Lower leg skin (tissue), 4 donors: ENCODE results near the gene PLD3. TPM values are rescaled to one million over a fixed set of nuclear protein-coding genes. Genes with fewer than 3 reads are reported as not detected.

Source experiments
- DNase-seq, 2 donors: peaks; one replicate each; pipeline ENCODE4 v3.0.0-alpha.2; 2019; ENCODE audit warnings: low spot score in 2 of 2
- H3K4me3 ChIP-seq: fragments of 200-600 bp; sonication (generic); 2 replicates; pipeline ENCODE4 v1.5.1; 2017; ENCODE audit warnings: mild to moderate bottlenecking, low read depth; ENCODE audit not compliant: poor library complexity, severe bottlenecking
- CTCF ChIP-seq, 3 donors: fragments of 450-650 bp; IDR thresholded peaks; one replicate each; pipeline ENCODE4 v1.5.1; 2016; ENCODE audit warnings: antibody characterized with exemption in 3 of 3, mild to moderate bottlenecking in 3 of 3, moderate library complexity in 2 of 3
- POLR2A ChIP-seq, 2 donors: fragments of 450-650 bp; IDR thresholded peaks; one replicate each; pipeline ENCODE4 v1.6.1; 2016 to 2017; ENCODE audit warnings: antibody characterized with exemption in 2 of 2, mild to moderate bottlenecking in 1 of 2, moderate library complexity in 1 of 2
- WGBS, 2 donors: methylation state at CpG; one replicate each; pipeline ENCODE4 v1.1.5; 2018; 5-methylcytosine and 5-hydroxymethylcytosine counted together
- intact Hi-C: fragments of 100-400 bp; cut with DNase I; formaldehyde crosslinking; loops from one replicate; pipeline ENCODE4 v1.15.0; 2023; ENCODE audit warnings: low total_unique reads
- total RNA-seq, 4 donors: library from RNA; depleted of rRNA; stranded (reverse); fragments of >200 nt; gene quantifications; one replicate each; pipeline ENCODE4 v1.1.0, GENCODE V29; 2016

Gene PLD3
- total RNA-seq, 4 donors from 2014 or later = 188 to 287 (median 256) TPM

- TF ChIP-seq POLR2A (IDR thresholded peaks at IDR 0.05) = no peak
- no peak for TF ChIP-seq CTCF (IDR thresholded peaks at IDR 0.05)
- H3K4me3 ChIP-seq = no peak overlapping the region
- intact Hi-C loops = no loop called here
- no peak for DNase-seq
These were observed 13.4 kb upstream of the PLD3 start for GRCh38 chr19:40335101-40335500.

GRCh38 chr19:40335855-40336600, 12.5 kb upstream of the PLD3 start:
- intact Hi-C loops = no loop called here
- TF ChIP-seq POLR2A (IDR thresholded peaks at IDR 0.05) = no peak
- TF ChIP-seq CTCF (IDR thresholded peaks at IDR 0.05) = no peak
- WGBS, 2 donors = 90 to 94% methylated on average over 15 of the region's 15 CpGs

GRCh38 chr19:40336601-40336900, 11.9 kb upstream of the PLD3 start:
- intact Hi-C loops = no loop called here
- WGBS, 2 donors = 94 to 96% methylated on average over 2 of the region's 2 CpGs

More at GRCh38 chr19:40335855-40336600, 12.5 kb upstream of the PLD3 start:
- no peak for DNase-seq
- H3K4me3 ChIP-seq = no peak overlapping the region

GRCh38 chr19:40337107-40337506, 11.4 kb upstream of the PLD3 start:
- H3K4me3 ChIP-seq = no peak overlapping the region
- intact Hi-C loops = no loop called here
- DNase-seq = no peak
- WGBS, 2 donors = 85 to 94% methylated on average over 2 of the region's 2 CpGs
- no peak for TF ChIP-seq CTCF (IDR thresholded peaks at IDR 0.05)
- no peak for TF ChIP-seq POLR2A (IDR thresholded peaks at IDR 0.05)

More at GRCh38 chr19:40336601-40336900, 11.9 kb upstream of the PLD3 start:
- no peak for TF ChIP-seq CTCF (IDR thresholded peaks at IDR 0.05)
- no peak for TF ChIP-seq POLR2A (IDR thresholded peaks at IDR 0.05)
- no peak overlapping the region for H3K4me3 ChIP-seq
- DNase-seq = no peak

- no peak overlapping the region for H3K4me3 ChIP-seq
- intact Hi-C loops = no loop called here
- no peak for DNase-seq
- 92% methylated on average over 5 of the region's 5 CpGs for WGBS, 2 donors
- TF ChIP-seq POLR2A (IDR thresholded peaks at IDR 0.05) (no peak), CTCF (IDR thresholded peaks at IDR 0.05) (no peak)
These were observed 10.9 kb upstream of the PLD3 start for GRCh38 chr19:40337594-40337993.
